ENCODE measurements around the gene NAE1.
A peak's percentile ranks its signal among the peaks of the same experiment; 100 is the strongest.
"Not testable (repeated sequence)": the region's sequence is repeated elsewhere in the genome, so short reads cannot be mapped to it uniquely, and the experiment has no call there.

Gene NAE1

DNA sequence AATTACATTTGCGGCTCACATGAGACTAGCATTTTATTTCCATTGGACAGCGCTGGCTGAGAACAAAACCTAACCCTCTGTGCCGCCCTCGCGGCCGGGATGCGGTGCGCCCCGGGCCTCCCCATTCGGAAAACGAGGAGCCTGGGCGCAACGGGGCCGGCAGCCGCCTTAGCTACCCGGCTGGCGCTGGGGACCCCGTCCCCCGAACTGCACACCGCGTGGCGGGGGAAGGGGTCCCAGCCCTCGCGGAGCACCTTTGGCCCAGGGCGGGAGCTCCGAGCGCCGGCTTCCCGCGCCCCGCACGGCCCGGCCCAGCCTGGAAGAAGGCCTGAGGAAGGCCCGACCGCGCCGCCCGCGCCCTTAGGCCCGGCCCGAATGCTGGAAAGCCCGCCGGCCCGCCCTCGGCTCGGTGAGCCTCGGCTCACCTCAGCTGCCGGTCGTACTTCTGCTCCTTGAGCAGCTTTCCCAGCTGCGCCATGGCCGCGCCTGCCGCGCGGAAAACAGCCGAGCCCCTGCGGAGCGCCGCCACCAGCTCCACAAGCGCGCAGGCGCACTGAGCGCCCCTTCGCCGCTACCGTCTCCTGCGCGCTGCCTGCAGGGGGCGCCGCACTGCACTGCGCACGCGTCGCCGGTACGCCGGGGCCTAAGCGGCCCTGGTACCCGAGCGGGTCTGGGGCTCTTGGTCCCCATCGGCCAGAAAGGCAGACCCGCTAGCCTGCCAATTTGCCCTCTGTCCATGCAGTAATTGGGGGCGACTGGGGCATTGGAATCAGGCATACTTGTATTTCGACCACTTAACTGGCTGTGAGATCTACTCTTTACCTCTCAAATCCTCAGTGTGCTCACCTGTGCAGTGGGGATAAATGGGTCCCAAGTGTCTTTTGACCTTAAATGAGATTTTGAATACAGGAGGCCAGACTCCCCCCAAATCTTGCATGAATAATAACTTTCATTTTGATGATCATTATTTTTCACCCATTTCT lies at the start of gene NAE1:
Gene NAE1, minus strand, starts transcription at position 555 of the 983 bp plus-strand sequence. Its CDS starts 77 bp downstream, at position 478.
- peak; percentile 50 for DNase-seq

DNA sequence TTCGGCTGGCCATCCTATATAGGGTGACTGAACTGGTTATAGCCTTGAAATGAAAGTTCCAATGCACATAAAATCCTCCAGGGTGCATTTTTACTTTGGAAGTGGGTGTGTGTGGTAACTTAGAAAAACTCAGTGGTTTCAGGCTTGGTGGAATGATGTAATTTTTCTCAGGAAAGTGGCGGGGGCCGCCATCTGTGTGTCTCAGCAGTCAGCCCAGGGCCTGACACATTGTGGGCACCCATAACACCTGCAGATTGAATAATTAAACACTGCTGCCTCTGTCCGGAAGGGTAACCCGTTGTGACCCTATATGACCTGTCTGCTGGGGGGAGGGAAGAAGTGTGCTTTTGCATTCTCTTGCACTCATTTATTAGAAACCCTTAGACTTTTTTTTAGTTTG lies 47.3 kb upstream of the NAE1 start:
- no peak for DNase-seq

DNA sequence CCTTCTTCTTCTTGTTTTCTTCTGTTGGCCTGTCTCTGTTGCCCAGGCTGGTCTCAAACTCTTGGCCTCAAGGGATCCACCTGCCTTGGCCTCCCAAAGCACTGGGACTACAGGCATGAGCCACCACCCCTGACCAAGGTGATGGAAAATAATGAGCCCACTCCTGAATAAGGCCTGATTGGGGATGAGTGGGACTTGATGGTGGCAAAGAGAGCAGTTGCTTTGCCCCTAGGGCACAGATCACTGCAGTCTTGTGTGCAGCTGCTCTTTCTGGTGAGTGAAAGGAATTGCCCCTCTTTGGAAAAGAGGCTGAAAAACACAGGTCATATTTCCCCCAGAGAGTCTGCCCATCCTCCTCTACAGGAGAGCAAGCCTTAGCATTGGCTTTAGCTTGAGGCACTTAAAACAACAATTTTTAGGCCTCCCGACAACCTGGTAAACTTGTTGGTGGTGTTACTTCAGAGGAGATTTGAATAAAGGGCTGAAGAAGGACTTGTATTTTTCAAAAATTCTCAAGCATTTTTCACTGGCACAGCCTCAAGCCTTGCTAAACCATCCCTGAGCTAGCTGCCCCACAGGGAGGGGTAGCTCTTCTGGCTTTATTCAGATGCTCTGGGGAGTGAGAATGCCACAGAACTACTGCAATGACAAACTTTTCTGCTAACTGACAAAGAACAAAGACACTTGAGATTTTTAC lies 43.5 kb upstream of the NAE1 start:
- DNase-seq, result no peak

DNA sequence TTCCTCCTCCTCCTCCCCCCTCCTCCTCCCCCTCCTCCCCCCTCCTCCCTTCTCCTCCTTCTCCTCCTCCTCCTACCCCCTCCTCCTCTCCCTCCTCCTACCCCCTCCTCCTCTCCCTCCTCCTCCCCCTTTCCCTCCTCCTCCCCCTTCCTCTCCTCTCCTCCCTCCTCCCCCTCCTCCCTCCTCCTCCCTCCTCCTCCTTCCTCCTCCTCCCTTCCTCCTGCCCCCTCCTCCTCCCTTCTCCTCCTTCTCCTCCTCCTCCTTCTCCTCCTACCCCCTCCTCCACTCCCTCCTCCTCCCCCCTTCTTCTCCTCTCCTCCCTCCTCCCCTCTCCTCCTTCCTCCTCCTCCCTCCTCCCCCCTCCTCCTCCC lies 42.9 kb upstream of the NAE1 start:
- no peak for DNase-seq

DNA sequence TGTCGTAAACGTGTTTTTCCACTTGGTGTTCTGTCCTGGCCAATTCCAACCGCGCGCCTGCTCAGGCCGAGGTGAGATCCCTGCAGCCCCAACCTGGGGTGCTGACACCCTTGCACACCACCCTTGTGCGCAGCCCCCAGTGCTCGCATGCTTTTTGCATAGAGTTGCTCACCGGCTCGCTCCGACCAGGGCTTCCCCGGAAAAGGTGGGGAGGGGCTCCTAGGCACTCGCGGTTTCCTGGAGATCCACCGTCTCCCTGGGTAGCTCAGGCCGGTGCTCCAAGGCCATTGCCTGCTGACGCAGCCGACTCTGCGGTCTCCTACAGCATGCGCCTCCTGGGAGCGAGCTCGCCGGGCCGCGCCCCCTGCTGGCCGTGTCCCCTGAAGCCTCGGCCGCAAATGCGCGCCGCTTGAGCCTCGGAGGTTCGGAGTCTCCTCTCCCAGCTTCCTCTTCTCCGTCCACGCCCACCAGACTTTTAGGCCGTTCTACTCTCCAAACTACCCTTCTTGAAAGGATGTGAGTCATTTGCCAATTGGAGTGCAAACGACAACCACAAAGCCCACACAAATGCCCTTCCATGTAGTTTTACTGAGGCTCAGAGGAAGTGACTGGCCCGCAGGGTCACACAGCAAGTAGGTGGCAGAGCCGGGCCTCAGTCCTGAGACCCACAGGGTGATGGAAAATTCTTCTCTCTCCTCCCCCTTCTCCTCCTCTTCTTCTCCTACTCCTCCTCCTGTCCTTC lies 42.3 kb upstream of the NAE1 start:
- peak; percentile 56 for DNase-seq

DNA sequence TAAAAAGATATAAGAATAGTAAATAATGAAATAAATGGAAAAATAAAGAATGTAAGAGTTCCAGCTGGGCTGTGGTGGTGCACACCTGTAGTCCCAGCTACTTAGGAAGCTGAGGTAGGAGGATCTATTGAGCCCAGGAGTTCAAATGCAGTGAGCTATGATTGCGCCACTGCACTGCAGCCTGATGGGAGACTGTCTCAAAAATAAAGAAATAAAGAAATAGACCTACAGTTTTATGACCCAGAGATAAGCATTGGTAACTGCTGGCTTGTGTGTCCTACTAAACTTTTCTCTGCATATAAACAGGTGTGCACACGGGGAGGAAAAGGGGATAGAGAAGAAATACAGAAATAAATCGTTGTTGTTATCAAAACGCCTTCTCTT lies 41.8 kb upstream of the NAE1 start:
- no peak for DNase-seq

DNA sequence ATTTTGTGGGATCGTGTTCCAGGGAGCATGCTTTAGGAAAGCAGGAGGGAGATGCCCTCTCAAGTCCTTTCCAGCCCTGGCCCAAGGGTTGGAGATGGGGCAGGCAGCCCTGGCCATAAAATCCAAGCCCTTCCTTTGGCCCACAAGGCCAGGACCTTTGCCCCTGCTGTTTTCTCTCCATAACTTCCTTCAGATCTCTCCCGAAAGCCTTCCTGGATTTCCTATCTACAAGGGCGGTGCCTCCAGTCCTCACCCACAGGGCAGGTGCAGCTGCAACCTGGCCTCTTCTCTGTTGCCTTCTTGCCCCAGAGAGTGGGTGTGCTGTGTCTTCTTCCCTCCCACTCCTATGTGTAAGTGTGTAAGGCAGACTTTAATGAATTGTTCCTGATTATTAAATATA lies 41.1 kb upstream of the NAE1 start:
- no peak for DNase-seq

DNA sequence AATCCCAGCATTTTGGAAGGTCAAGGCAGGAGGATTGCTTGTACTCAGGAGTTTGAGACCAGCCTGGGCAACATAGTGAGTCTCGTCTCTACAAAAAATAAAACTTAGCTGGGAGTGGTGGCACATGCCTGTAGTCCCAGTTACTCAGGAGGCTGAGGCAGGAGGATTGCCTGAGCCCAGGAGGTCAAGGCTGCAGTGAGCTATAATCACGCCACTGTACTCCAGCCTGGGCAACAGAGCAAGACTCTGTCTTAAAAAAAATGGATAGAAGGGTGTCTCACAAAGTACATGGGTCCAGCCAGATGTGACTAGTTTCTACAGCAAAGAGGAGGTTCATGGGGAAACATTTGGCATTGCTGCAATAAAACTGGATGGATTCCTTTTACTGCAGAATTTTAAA lies 40.6 kb upstream of the NAE1 start:
- not testable (repeated sequence) for DNase-seq

DNA sequence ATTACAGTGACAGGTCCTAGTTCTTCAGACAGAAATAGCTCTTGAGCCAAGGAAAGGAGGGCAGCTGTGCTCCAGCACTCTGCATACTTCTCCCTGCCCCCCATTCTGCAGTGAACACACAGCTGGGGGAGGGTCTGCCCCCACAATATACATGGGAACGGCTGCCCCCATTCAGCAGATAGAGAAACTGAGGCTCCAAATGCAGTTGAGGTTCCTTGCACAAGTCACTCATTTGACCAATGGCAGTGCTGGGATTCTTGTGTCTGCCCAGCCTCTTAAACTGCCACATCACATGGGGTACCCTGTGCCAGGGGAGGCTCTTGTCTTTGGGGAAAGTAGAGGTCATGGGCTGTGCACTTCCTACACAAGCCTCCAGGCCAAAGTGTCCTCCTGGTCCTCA lies 38.6 kb upstream of the NAE1 start:
- DNase-seq, result no peak

DNA sequence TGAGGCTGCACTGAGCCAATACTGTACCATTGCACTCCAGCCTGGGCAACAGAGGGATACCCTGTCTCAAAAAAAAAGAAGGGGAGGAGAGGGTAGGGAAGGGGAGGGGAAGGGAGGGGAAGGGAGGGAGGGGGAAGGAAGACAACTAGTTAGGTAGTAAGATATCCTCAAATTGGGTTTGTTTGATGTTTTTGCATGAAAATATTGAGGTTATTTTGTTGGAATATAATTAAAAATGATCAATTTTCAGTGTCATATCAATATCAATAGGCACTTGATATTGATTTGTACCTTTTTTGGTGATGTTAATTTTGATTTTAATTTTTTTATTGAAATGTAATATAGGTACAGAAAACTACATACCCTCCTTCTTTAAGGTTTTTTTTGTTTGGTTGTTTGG lies 32.9 kb upstream of the NAE1 start:
- no peak for DNase-seq

DNA sequence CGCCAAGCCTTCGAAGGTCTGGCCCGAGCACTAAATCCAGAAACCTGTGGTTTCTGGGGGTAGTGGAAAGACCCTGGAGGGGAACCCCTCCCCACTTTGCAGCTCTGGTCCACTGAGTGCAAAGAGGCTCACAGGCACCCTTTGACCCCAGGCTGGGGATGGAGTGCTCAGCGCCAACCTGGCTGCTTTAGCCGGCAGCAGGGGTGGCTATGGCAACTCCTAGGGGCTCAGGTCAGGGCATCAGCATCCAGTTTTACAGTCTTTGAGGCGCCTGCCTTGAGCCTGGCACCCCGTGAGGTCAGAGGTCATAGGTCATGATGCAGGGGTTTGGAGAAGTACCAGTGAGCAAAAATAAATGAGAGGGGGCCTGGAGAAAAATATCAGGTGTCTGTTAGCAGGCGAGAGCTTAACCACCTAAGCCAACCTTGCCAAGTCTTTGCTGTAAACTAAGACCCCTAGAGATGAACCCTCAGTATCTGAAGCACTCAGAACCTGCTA lies 31.3 kb upstream of the NAE1 start:
- no peak for DNase-seq

DNA sequence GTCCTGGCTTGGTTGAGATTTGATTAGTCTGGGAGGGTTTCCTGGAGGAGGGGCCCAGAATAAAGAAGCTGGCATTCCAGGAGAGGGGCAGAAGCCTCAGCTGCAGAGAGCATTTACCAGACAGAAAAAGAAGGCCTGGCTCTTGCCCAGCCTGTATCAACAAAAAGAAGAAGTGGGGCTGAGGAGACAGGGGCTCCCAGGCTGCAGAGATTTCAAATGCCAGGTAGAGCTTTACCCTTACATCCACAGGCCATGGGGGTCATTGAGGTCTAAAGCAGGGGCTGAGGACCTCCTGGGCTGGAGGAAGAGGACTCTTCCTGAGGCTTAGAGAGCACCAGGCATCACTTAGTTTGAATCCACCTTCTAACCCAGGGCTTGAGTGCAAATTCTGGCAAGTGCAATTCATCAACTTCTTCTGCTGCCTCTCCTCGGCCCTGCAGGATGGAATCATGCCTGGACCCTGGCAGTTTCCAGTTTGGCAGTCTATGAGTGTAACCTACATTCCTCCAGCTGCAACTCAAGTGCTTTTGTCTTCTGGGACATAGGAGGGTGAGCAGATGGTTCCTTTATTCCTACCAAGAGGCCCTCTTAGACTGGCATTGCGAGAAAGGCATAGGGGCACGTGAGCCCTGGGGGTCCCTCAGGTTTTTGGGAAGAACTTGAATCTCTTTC lies 28.8 kb upstream of the NAE1 start:
- DNase-seq, result no peak

DNA sequence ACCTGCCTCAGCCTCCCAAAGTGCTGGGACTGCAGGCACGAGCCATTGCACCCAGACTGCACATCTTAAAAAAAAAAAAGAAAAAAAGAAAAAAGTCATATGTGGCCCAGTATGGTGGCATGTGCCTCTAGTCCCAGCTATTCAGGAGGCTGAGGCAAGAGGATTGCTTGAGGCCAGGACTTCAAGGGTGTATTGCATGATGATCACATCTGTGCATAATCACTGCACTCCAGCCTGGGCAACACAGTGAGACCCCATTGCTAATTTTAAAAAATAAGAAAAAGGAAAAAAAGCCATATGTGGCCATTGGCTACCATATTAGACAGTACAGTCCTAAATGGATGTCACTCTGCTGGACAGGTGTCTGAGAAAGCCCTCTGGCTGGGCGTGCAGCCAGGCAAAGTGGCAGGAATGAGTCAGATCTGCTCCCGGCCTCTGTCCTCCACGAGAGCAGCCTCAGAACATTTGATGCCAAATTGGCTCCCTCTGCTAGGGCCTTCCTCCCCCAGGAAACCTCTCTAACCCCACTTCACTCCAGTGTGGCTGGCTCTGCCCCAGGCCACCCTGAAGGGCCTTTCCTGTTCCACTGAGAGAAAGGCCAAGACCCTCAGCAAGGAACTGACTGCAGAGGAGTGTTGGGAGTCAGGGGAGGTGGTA lies 28.1 kb upstream of the NAE1 start:
- DNase-seq, result no peak

DNA sequence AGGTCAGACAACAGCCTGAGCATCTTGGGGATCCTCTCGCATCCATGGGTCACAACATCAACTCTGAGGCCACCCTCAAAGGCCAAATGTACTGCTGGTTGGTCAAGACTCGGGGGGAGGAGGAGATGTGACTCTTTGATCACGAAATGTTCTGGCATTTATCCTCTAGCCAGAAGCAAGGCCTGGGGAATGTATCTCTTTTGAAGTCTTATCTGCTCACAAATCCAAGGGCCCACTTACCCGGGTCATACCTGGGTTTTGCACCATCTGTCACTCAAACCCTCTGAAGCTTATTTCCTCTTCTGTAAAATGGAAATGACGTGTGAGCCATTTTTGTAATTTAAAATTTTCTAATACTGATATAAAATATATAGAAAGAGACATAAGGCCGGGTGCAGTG lies 26.7 kb upstream of the NAE1 start:
- no peak for DNase-seq

DNA sequence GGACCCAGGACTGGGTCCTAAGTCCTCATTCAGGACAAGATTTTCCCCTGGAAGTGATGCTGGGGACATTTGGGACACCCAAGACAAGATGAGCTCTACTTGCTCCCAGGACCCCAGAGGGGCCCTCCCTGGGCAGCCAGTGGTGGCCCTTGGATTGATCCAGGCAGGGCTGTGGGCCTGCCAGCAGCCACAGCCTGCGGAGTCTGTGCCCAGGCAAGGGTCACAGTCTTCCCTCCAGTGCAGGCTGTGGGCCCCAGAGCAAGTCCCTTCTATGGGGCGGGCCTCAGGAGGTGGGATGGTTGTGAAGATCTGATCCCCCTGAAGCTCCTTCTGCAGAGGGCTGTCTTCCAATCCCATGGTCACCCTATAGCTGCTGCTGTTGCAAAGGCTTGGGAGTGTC lies 26.0 kb upstream of the NAE1 start:
- DNase-seq, result no peak

DNA sequence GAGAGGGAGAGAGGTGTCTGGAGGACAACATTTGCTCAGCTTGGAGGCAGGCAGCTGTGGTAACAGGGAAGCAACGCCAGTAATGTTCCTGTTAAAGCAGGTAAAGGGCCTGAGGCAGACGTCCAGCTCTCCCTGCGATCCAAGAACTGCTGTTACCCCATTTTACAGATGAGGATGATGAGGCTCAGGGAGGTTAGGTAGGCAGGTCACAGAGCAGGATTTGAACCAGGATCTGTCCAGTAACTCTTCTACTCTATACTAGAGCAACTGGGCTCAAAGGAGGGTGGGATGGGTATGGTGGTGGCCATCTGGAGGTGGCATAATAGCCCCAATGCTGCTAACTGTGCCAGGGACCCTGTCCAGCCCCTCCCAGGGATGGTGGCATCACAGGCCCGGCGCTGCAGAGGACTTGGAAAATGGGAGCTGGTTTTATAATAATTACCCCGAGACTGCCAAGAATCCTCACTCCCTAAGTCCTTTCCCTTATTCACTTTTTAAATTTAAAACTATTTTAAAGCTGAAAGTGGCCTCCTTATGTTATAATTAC lies 25.5 kb upstream of the NAE1 start:
- no peak for DNase-seq

DNA sequence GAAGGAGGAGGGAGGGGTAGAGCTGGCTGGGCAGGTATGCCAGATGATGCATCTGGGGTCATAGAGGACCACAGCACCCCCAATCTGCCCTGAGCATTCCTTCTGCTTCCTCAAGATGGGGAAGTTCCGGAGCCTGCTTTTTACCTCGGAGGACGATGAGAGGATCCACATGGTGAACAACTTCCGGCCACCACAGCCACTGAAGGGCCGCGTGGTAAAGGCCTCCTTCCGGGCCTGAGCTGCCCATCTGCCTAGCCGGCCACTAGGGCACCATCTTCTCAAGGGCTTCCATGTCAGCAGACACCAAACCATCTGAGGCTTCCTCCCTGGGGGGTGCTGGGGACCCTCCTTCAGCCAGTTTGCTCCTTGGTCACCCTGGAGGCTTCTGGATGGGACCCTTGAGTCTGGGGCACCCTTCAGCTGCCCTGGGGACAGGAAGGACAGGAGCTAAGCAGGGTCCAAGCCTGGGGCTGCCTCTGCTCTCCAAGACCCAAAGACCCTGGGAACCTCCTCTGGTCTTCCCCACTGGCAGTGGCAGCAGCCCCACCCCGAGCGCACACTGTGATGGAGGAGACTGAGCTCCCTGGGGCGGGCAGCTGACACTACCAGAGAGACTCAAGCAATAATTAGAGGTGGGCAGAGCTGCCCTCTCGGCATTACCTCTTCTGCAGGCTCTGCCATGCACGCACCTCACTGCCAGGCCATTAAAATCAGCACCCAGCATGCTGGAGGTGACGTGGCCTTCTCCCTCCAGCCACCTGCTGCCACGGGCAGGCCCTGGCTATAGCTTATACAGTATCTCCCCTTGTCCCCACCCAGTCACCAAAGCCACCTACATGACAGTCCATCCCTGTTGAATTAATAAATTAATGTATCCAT lies 22.7 kb upstream of the NAE1 start:
- DNase-seq, result no peak

DNA sequence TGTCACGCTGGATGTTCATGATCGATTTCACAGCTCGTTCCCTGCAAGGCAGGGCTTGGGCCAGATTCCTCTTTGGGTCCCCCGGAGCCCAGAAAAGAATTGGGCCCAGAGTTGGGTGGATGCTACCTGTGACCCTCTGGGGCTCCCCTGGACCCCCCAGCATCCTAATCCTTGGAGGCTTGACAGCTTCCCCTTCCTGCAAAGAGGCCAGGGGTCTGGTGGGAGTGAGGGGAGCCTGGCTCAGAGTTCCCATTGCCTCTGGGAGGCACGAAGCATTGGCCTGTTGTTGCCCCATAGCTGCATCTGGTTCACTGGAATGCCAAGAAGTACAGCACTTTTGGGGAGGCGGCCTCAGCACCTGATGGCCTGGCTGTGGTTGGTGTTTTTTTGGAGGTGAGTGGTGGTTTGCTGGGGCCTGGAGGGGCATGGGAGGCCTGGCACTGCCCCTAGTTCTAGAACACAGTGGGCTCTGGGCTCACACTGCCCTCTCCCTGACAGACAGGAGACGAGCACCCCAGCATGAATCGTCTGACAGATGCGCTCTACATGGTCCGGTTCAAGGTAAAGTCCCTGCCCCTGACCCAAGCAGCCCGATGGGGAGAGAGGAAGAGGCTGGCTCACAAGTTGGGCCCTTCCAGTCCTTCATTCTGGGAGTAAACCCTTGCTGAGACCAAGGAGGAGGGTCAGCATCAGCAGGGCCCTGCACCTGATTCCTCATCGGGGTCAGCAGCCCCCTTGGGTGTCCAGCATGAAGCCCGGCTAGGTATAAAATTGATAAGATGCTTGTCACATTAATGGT lies 20.6 kb upstream of the NAE1 start:
- no peak for DNase-seq

DNA sequence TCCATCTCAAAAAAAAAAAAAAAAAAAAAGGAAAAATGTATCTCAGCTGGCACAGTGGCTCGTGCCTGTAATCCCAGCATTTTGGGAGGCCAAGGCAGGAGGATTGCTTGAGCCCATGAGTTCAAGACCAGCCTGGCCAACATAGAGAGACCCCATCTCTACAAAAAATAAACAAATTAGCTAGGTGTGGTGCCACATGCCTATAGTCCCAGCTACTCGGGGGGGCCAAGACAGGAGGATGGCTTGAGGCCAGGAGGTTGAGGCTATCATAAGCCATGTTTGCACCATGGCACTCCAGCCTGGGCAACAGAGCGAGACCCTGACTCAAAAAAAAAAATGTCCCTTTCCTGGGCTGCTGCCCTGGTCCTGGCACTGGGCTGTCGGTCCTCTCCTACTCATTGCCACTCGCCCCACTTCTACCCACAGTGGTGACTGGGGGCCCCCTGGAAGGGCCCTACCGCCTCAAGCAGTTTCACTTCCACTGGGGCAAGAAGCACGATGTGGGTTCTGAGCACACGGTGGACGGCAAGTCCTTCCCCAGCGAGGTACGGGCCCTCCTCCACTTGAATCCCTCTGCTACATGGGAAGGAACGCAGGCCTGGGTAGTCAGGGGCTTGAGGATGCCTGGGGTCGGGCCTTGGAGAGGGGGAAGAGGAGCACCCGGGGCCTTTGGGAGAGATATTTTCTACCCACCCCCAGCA lies 19.5 kb upstream of the NAE1 start:
- DNase-seq, result no peak
